ENCODE data around the gene C15orf61.

C15orf61 gene

DNA sequence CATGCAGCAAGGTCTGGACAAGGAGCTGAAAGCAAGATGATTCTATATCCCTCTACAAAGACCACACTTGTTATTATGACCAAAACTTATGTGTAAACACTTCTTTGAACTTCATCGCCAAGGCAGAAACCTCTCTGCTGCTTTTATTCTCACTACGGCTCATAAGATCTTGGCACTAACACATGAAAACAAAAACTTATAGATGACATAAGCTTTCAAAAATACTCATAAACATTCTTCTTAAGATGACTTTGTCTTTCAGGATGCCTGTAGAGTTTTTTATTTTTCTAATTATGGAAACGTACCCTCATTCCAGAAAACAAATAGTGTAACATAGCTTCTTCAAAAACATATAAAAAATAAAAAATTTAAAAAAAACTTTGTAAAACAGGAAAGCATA lies 12.5 kb upstream of the C15orf61 start:
- H3K4me3 Mint-ChIP-seq: no peak overlapping the region
- H3K9me3 Mint-ChIP-seq (ENCODE audit: low read depth): no peaks in the 10 kb centered on the region
- H3K27me3 Mint-ChIP-seq: no peaks in the 10 kb centered on the region

DNA sequence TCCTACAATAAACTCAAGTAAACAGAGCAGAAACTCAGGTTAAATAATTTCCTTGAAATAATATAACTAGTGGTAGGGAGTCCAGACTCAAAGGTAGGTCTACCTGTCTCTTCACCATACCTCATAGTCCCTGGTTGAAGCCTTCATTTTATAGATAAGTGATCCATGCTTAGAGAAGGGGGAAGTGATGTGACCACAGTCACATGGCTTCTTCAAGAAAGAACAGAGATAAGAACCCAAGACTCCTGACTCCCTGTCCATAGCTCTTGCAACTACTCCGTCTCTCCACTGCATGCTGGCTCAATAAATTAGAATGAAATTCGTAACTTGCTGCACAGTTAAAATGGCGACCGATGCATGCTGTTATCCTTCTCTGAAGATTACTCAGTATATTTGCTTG lies 11.0 kb upstream of the C15orf61 start:
- Mint-ChIP-seq H3K4me1 (ENCODE audit: low read depth) (no peaks in the 10 kb centered on the region), H3K36me3 (peaks cover 15% of the 10 kb centered on the region), H3K4me3 (no peak overlapping the region)

More for the DNA sequence above, 12.5 kb upstream of the C15orf61 start:
- peaks cover 9% of the 10 kb centered on the region for H3K36me3 Mint-ChIP-seq
- no peaks in the 10 kb centered on the region for H3K4me1 Mint-ChIP-seq (ENCODE audit: low read depth)
- H3K27ac Mint-ChIP-seq: no peak overlapping the region

DNA sequence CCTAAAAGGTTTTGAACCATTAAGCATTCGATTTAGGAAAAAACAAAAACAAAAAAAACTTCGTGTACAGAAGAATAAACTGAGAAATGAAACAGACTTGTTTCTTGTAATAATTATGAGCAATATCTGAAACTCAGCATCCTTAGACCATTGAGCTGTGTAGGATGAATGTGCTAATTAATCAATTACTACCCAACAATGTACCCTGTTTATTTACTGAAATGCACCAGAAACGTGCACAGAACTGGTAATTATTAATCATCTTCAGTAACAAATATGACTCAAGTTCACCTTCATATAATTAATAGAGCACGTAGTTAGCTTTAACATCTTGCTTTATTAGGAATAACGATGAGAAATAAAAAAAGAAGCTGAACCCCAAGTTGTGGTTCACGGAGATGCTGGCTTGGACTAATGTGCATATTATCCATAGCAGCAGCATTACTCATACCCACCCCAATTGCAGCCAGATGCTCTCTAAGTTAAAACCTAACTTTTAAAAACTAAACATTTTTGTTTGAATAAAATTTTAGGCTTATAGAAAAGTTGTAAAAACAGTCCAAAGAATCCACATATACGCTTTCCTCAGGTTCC lies 10.2 kb upstream of the C15orf61 start:
- no peaks in the 10 kb centered on the region for H3K4me1 Mint-ChIP-seq (ENCODE audit: low read depth)
- no peak overlapping the region for H3K27ac Mint-ChIP-seq
- H3K36me3 Mint-ChIP-seq: peaks cover 19% of the 10 kb centered on the region
- no peaks in the 10 kb centered on the region for H3K9me3 Mint-ChIP-seq (ENCODE audit: low read depth)
- no peaks in the 10 kb centered on the region for H3K27me3 Mint-ChIP-seq
- no peak overlapping the region for H3K4me3 Mint-ChIP-seq

More for the DNA sequence above, 11.0 kb upstream of the C15orf61 start:
- H3K27ac Mint-ChIP-seq: no peak overlapping the region
- no peaks in the 10 kb centered on the region for H3K27me3 Mint-ChIP-seq
- H3K9me3 Mint-ChIP-seq (ENCODE audit: low read depth): no peaks in the 10 kb centered on the region

DNA sequence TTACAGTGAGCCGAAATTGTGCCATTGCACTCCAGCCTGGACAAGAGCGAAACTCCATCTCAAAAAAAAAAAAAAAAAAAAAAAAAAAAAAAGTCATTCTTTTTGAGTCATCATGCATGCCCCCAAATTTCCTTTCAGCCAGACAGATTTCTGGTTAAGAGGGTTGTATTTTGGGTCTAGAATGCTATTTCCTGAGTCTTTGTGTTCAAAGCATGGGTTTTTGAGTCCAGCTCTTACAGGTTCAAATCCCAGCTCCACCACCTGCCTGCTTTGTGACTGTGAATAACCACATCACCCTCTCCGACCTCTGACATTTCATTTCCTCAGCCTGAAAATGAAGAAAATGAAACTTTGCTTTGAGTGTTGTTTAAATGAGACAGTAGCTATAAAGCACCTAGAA lies 9.3 kb upstream of the C15orf61 start:
- Mint-ChIP-seq H3K4me1 (ENCODE audit: low read depth) (no peaks in the 10 kb centered on the region), H3K4me3 (no peak overlapping the region), H3K27ac (no peak overlapping the region), H3K36me3 (peaks cover 17% of the 10 kb centered on the region), H3K9me3 (ENCODE audit: low read depth) (no peaks in the 10 kb centered on the region), H3K27me3 (no peaks in the 10 kb centered on the region)

DNA sequence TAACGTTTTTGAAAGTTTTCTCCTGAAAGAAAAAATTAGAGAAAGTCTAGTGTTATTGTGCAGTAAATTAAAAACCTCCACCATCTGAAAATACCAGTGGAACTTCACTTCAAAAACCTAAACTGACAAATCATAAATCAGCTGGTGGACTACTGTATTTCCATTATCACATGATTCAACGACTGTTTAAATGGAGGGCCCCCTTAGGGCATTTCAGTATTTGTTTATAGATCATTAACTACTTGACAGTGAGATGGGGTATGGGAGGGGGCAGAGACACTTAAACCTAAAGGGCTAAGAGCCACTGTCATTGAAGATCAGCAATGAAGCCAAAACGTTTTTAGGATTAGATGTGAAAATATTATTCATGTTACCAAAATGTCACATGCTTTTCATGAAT lies 8.8 kb upstream of the C15orf61 start:
- H3K27me3 Mint-ChIP-seq: no peaks in the 10 kb centered on the region
- no peak overlapping the region for H3K27ac Mint-ChIP-seq
- peaks cover 17% of the 10 kb centered on the region for H3K36me3 Mint-ChIP-seq
- no peaks in the 10 kb centered on the region for H3K9me3 Mint-ChIP-seq (ENCODE audit: low read depth)
- H3K4me3 Mint-ChIP-seq: no peak overlapping the region
- no peaks in the 10 kb centered on the region for H3K4me1 Mint-ChIP-seq (ENCODE audit: low read depth)

DNA sequence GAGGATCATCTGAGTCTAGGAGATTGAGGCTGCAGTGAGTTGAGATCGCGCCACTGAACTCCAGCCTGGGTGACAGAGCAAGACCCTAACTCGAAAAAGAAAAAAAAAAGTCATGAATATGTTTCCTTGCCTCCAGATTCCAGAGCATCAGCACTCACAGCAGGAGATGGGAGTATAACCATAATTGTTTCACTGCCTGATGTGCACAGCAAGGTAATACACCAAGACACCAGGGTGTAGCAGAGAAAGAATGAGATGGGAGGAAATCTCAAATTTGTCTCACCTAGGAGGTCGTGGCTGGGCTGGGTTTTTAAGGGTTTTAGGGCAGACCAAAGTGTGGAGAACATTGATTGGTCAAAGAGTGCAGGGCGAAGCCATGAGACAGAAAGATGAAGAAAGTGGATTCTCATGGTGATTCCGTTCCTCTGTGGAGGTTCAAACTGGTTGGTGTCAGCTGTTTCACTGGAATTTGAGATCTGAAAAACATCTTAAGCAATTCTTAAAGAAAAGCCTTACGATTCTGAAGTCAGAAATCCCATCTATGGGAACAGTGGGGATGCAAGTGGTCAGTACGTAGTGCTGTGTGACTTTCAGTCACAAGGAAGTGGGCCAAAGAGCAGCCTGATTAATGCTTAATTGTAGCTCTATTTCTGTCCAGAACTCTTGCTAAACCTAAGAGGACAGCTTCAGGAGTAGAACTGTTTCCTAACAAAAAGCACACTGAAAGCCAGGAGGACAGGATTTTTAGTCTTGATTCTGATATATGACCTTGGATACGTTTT lies 7.8 kb upstream of the C15orf61 start:
- Mint-ChIP-seq H3K36me3 (peaks cover 19% of the 10 kb centered on the region), H3K4me1 (ENCODE audit: low read depth) (no peaks in the 10 kb centered on the region), H3K27ac (no peak overlapping the region), H3K27me3 (no peaks in the 10 kb centered on the region), H3K4me3 (no peak overlapping the region), H3K9me3 (ENCODE audit: low read depth) (no peaks in the 10 kb centered on the region)

DNA sequence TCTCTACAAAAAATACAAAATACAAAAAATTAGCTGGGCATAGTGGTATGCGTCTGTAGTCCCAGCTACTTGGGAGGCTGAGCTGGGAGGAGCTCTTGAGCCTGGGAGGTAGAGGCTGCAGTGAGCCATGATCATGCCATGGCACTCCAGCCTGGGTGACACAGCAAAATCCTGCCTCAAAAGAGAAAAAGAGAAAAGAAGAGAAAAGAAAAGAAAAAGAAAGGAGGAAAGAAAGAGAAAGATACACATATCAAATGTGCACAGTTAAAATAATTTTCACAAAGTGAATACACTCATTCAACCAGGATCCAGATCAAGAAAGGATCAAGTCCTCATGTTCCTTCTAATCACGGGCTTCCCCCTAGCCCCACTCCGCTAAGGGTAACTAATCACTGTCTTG lies 5.8 kb upstream of the C15orf61 start:
- Mint-ChIP-seq H3K36me3 (peaks cover 15% of the 10 kb centered on the region), H3K4me3 (no peak overlapping the region), H3K9me3 (ENCODE audit: low read depth) (no peaks in the 10 kb centered on the region), H3K27me3 (no peaks in the 10 kb centered on the region), H3K4me1 (ENCODE audit: low read depth) (no peaks in the 10 kb centered on the region), H3K27ac (no peak overlapping the region)

DNA sequence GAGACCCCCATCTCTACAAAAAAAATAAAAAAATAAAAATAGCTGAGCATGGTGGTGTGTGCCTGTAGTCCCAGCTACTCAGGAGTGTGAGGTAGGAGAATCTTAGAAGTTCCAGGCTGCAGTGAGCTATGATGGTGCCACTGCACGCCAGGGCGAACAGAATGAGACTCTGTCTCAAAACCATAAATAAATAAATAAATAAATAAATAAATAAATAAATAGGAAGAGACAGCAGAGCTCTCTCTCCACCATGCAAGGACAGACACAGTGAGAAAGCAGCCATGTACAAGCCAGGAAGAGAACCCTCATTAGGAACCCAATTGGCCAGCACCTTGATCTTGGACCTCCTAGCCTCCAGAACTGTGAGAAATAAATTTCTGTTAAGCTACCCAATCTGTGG lies 5.4 kb upstream of the C15orf61 start:
- Mint-ChIP-seq H3K9me3 (ENCODE audit: low read depth) (no peaks in the 10 kb centered on the region), H3K4me3 (no peak overlapping the region), H3K27ac (no peak overlapping the region), H3K36me3 (peaks cover 15% of the 10 kb centered on the region), H3K27me3 (no peaks in the 10 kb centered on the region), H3K4me1 (ENCODE audit: low read depth) (no peaks in the 10 kb centered on the region)

DNA sequence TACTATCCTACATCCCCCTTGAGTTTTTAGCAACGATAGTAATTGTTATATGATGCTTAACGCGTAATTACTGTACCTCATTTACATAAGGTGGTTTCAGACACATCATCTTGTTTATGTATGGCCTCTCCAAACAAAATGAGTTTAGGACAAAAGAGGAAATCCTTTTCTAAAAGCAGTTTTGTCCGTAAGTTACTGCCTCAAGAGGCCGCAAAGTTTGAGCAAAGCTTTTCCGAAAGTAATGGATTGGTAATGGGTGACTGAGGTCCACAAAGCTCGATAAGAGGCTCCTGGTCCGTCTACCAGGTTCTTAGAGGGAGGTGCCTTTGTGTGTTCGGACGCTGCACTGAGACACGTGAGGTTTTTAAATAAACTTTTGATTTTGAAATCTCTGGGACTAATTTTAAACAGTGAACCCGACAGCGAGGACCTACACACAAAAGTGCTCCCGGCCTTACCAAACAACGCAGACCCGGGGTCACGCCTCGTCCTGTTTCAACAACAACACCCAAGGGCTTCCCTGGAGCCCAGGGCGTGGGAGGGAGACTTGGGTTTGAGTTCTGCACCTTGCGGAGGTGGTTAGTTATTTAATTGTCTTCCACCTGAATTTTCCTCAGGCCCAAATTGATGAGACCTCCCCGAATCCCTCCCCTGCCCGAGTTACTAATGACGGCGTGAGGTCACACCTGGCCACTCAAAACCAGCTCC lies 456 bp upstream of the C15orf61 start:
- Mint-ChIP-seq H3K4me1 (ENCODE audit: low read depth) (peaks cover 24% of the 10 kb centered on the region), H3K9me3 (ENCODE audit: low read depth) (no peaks in the 10 kb centered on the region), H3K4me3 (peak overlapping the region; percentile 89), H3K36me3 (peaks cover 2% of the 10 kb centered on the region), H3K27me3 (no peaks in the 10 kb centered on the region), H3K27ac (peak overlapping the region; percentile 89)

DNA sequence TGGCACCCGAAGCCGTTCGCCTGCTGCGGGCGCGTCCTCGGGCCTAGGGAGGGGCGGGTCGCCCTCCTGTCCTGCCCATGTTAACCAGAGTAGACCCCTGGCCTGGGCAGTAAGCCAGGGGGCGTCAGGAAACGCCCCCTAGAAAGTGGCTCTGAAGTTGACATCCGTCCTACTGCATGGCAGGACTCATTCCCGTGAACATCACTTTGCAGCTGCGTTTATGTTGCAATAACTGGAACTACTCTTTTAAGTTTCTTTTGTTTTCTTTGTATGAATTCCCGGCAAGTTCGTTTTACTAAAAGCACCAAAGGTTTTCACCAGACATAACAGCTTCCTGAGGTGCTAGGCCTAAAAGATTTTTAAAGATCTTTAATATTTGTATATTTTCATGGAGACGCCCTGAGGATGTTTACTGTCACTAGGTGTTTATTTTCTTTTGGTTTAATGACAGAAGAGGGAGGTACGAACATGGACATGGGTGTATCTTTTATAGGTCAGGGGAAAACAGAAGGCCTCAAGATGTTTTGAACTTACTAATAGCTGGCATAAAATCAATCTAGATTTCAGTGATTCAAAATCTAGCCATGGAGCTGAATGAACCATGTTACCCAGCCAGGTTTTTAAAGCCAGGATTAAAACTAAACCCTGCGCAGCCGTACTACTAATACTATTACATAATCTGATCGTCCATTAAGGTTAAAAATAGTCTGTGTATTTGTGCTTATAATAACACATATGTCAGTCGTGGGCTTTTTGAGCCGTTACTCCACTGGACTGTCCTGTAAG lies 1.0 kb downstream of the C15orf61 start:
- Mint-ChIP-seq H3K9me3 (ENCODE audit: low read depth) (no peaks in the 10 kb centered on the region), H3K27me3 (no peaks in the 10 kb centered on the region), H3K4me3 (peak overlapping the region; percentile 95), H3K27ac (peak overlapping the region; percentile 97), H3K36me3 (peaks cover 2% of the 10 kb centered on the region), H3K4me1 (ENCODE audit: low read depth) (peaks cover 24% of the 10 kb centered on the region)

DNA sequence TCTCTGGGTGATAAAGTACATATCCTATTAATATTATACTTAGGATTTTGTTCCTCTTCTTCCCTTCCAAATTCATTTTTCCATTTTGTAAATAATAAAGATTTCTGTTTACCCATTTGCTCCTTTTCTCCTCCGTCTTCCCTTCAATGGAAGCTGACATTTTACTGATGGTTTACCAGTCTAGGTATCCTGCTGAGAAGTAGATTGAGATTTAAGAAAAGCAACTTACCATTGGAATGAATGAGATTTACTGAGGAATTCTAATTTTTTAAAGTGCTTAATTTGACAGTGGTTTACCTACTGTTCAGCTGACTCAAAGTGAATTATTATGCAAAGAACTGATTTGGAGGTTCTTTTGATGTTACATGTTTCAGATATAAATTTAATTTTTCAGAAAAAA lies 2.4 kb downstream of the C15orf61 start:
- Mint-ChIP-seq H3K4me1 (ENCODE audit: low read depth) (peaks cover 24% of the 10 kb centered on the region), H3K9me3 (ENCODE audit: low read depth) (no peaks in the 10 kb centered on the region), H3K27me3 (no peaks in the 10 kb centered on the region)

DNA sequence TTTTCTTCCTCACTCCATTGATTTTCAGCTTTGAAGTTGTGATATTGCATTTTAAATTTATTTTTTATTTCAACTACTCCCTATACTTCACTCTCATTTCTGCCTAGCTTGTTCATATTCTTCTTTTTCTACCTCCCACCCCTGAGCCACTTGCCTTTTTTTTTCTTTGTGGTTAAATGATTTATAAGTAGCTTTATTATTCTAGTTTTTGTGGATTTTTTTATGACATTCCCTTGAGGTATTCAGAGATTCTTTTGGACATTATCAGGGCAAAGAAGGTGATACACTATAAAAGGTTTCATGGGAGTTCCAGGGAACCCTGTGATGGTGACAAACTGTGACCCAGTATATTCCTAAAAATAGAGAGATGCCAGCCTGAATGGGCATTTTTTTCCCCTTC lies 3.3 kb downstream of the C15orf61 start:
- Mint-ChIP-seq H3K27me3 (no peaks in the 10 kb centered on the region), H3K9me3 (ENCODE audit: low read depth) (no peaks in the 10 kb centered on the region), H3K27ac (peak overlapping the region; percentile 47), H3K4me1 (ENCODE audit: low read depth) (peaks cover 24% of the 10 kb centered on the region), H3K36me3 (no peaks in the 10 kb centered on the region), H3K4me3 (peak overlapping the region; percentile 15)

More for the DNA sequence above, 2.4 kb downstream of the C15orf61 start:
- Mint-ChIP-seq H3K36me3 (no peaks in the 10 kb centered on the region), H3K27ac (no peak overlapping the region), H3K4me3 (peak overlapping the region; percentile 95)

DNA sequence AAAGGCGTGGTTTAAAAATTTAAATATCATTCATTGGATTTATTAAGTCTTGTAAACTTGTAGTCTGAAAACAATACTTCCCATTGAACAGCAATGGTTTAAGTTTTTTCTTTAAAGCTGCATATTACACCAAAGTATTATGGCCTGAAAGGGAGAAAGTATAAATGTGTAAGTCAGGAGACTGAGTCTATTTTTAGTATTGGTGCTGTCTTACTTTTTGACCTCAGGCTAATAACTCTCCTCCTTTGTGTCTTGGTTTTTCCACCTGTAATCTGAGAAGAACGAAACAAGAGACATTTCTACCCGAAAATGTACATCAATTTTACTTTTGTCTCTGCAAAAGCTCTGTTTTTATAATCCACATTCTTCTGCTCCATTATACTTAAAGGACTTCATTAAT lies 7.6 kb downstream of the C15orf61 start:
- Mint-ChIP-seq H3K36me3 (peaks cover 5% of the 10 kb centered on the region), H3K4me1 (ENCODE audit: low read depth) (peaks cover 14% of the 10 kb centered on the region), H3K4me3 (no peak overlapping the region), H3K27ac (no peak overlapping the region), H3K9me3 (ENCODE audit: low read depth) (no peaks in the 10 kb centered on the region), H3K27me3 (no peaks in the 10 kb centered on the region)

DNA sequence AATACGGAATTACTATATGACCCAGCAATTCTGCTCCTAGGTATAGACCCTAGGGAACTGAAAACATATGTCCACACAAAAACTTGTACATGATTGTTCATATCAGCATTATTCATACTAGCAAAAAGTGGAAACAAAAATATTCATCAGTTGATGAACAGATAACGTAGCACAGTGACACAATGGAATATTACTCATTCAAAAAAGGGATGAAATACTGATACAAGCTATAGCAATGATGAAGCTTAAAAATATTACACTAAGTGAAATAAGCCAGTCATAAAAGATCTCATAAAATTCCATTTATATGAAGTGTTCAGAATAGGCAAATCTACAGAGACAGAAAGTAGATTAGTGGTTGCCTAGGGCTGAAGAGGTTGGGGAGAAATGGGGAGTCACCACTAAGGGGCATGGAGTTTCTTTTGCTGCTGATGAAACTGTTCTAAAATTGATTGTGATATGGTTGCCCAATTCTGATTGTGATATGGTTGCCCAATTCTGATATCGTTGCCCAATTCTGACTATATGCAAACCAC lies 10.5 kb downstream of the C15orf61 start:
- Mint-ChIP-seq H3K27me3 (no peaks in the 10 kb centered on the region), H3K36me3 (peaks cover 5% of the 10 kb centered on the region), H3K4me1 (ENCODE audit: low read depth) (peaks cover 8% of the 10 kb centered on the region), H3K27ac (no peak overlapping the region), H3K4me3 (no peak overlapping the region), H3K9me3 (ENCODE audit: low read depth) (no peaks in the 10 kb centered on the region)

All from activated naive CD8-positive, alpha-beta T cell (primary cell).